Testis (tissue), 3 donors: ENCODE results near the gene FLT3LG. TPM values are rescaled to one million over a fixed set of nuclear protein-coding genes. Genes with fewer than 3 reads are reported as not detected.

Experiments used
- DNase-seq: peaks from one replicate; pipeline ENCODE4 v3.0.0-alpha.2; 2019
- H3K27ac ChIP-seq, 2 donors: fragments of 200-600 bp; sonication (generic); one replicate each; pipeline ENCODE4 v1.5.1; 2019
- H3K27me3 ChIP-seq: fragments of 200-600 bp; sonication (generic); one replicate; pipeline ENCODE4 v1.5.1; 2019
- H3K36me3 ChIP-seq: fragments of 200-600 bp; sonication (generic); one replicate; pipeline ENCODE4 v1.5.1; 2017; ENCODE audit warnings: low read depth; ENCODE audit errors: missing control alignments
- H3K4me1 ChIP-seq: fragments of 200-600 bp; sonication (generic); one replicate; pipeline ENCODE4 v1.5.1; 2019
- H3K4me3 ChIP-seq, 2 donors: fragments of 200-600 bp; sonication (generic); one replicate each; pipeline ENCODE4 v1.5.1; 2017 to 2019
- H3K9me3 ChIP-seq: fragments of 200-600 bp; sonication (generic); one replicate; pipeline ENCODE4 v1.5.1; 2017
- POLR2A ChIP-seq: fragments of 450-650 bp; IDR thresholded peaks from one replicate; pipeline ENCODE4 v1.6.1; 2017; ENCODE audit warnings: antibody characterized with exemption, mild to moderate bottlenecking, moderate library complexity
- WGBS, 2 donors: methylation state at CpG; one replicate each; pipeline ENCODE4 v1.1.5; 2018; 5-methylcytosine and 5-hydroxymethylcytosine counted together
- intact Hi-C: fragments of 100-400 bp; cut with DNase I; formaldehyde crosslinking; loops from one replicate; pipeline ENCODE4 v1.15.1; 2023; ENCODE audit warnings: low total_unique reads
- polyA plus RNA-seq: library from polyadenylated mRNA; stranded (reverse); fragments of 350-450 nt; fragmentation: Illumina TruSeq; extraction: RNeasy Lipid Tissue Mini Kit (QIAGEN cat#74804); gene quantifications from one replicate; pipeline ENCODE4 v1.2.3, GENCODE V29; 2014; ENCODE audit warnings: low read depth, low replicate concordance; ENCODE audit not compliant: insufficient read depth
- total RNA-seq, 2 donors: library from RNA; depleted of rRNA; stranded (reverse); fragments of >200 nt; gene quantifications; one replicate each; pipeline ENCODE4 v1.2.3, GENCODE V29; 2016
- TF ChIP-seq, protein P1 (sequence below), 3 experiments: fragments of 450-650 bp in 2 of 3; fragments of 200-600 bp in 1 of 3; sonication (generic) in 1 of 3; IDR thresholded peaks; one replicate each; pipeline ENCODE4 v1.5.1; 2016 to 2019; ENCODE audit warnings: antibody characterized with exemption in 3 of 3, mild to moderate bottlenecking in 2 of 3, moderate library complexity in 1 of 3

Gene FLT3LG
- total and polyA plus RNA-seq, 3 donors from 2014 or later: 3.0 to 7.1 (median 4.6) TPM

DNA sequence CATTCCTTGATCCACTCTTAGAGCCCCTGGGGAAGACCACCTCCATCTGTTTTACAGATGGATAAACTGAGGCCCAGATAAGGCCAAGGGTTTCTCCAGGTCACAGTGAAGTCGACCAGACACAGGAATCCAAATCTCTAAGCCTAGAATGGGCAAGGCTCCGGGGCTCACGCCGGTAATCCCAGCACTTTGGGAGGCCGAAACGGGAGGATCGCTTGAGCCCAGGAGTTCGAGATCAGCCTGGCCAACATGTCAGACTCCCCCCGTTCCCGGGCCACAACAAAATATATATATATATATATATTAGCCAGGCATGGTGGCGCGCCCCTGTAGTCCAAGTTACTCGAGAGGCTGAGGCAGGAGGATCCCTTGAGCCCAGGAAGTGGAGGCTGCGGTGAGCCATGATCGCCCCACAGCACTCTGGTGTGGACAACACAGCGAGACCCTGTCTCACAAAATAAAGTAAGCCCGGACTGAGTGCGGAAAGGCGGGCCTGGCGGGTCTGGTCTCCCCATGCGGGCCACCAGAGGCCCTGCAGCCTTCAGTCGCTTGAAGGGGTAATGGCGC lies 12.8 kb downstream of the FLT3LG start:
- no peak for DNase-seq
- peak overlapping the region; percentile 84 to 100 for H3K4me3 ChIP-seq
- TF ChIP-seq POLR2A: no peak
- TF ChIP-seq, protein P1, sequence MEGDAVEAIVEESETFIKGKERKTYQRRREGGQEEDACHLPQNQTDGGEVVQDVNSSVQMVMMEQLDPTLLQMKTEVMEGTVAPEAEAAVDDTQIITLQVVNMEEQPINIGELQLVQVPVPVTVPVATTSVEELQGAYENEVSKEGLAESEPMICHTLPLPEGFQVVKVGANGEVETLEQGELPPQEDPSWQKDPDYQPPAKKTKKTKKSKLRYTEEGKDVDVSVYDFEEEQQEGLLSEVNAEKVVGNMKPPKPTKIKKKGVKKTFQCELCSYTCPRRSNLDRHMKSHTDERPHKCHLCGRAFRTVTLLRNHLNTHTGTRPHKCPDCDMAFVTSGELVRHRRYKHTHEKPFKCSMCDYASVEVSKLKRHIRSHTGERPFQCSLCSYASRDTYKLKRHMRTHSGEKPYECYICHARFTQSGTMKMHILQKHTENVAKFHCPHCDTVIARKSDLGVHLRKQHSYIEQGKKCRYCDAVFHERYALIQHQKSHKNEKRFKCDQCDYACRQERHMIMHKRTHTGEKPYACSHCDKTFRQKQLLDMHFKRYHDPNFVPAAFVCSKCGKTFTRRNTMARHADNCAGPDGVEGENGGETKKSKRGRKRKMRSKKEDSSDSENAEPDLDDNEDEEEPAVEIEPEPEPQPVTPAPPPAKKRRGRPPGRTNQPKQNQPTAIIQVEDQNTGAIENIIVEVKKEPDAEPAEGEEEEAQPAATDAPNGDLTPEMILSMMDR (IDR thresholded peaks at IDR 0.05): peak in 1 of 3 experiments; percentile 25
- no peaks in the 10 kb centered on the region for H3K9me3 ChIP-seq
- WGBS, 2 donors: 41 to 46% methylated on average over 22 to 23 of the region's 23 CpGs
- H3K36me3 ChIP-seq: no peaks in the 10 kb centered on the region
- peaks cover 15% of the 10 kb centered on the region for H3K4me1 ChIP-seq
- intact Hi-C loops: no loop called here
- H3K27me3 ChIP-seq: no peaks in the 10 kb centered on the region
- peak overlapping the region; percentile 85 to 89 for H3K27ac ChIP-seq

DNA sequence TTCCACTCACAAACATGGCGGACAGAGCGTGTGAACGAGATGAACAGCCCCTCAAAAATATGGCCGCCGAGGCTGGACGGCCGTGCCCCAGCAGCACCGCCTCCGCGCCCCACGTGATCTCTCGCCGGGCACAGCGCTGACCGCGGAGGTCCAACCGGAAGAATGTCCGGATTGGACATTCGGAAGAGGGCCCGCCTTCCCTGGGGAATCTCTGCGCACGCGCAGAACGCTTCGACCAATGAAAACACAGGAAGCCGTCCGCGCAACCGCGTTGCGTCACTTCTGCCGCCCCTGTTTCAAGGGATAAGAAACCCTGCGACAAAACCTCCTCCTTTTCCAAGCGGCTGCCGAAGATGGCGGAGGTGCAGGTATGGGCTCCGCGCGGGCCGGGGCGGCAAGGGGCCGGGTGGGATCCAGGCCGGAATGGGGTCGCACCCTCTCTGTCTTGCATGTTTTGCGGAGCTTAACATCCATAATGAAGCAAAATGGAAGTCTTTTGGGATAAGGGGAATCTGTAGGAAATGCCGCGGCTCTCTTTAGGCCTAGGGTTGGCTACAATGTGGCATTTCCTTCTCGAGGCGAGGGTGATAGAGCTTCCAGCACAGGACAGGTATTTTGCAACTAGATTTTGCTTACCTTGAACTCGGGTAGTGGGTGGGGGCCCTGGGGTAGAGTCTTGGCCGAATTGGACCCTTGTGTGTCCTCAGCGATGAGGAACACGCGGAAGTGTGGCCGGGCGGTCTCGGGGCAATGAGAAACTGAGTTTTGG lies 13.4 kb downstream of the FLT3LG start, which contains the start of gene RPL13A:
Gene RPL13A, plus strand, starts transcription at position 332 of the 769 bp plus-strand sequence. Its CDS starts 22 bp downstream, at position 354.
- Histone ChIP-seq H3K27me3 (no peaks in the 10 kb centered on the region), H3K4me3 (peak within 1 kb of the TSS; percentile 84 to 100), H3K9me3 (no peaks in the 10 kb centered on the region), H3K27ac (peak within 1 kb of the TSS; percentile 89 to 92), H3K36me3 (no peaks in the 10 kb centered on the region), H3K4me1 (peaks cover 15% of the 10 kb centered on the region)
- intact Hi-C loops: no loop called here
- peak; percentile 99 for DNase-seq
- 1% methylated on average over 41 to 57 of the region's 57 CpGs for WGBS, 2 donors
- TF ChIP-seq POLR2A: peak; percentile 66
- TF ChIP-seq, protein P1 (IDR thresholded peaks at IDR 0.05): no peak

DNA sequence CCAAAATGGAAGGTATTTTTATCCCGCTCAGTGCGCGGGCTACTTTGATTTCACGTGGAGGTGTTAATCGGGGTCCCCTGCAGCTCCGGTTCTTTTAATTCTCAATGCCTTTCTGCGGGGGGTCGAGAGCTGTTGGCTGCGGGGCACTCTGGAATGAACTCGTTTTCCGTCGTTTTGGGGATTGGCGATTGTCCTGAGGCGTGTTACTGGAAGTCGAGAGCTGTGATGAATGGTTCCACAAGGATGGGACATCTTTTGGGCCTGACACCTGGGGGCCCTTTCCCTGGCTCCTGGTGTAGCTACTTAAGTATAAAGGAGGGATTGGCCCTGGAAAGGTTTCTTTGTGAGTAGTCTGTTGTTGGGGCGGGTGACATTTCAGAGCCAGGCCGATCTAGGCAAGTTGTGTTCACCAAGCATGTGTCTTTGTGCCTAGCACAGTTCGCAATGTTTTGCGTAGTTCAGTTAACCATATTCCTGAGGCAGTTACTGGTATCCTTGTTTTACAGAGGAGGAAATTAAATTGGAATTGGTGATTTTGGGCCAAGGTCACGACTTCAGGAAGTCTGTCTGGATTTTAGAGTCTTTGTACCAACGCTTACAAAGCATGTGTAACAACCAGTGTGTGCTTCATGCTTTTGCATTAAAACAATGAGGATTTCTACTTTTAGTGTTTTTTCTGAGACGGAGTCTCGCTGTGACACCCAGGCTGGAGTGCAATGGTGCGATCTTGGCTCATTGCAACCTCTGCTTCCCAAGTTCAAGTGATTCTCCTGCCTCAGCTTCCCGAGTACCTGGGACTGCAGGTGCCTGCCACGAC lies 14.2 kb downstream of the FLT3LG start:
- WGBS, 2 donors: 1 to 2% methylated on average over 17 to 26 of the region's 26 CpGs
- peaks cover 15% of the 10 kb centered on the region for H3K4me1 ChIP-seq
- no peaks in the 10 kb centered on the region for H3K27me3 ChIP-seq
- peak overlapping the region; percentile 76 to 92 for H3K27ac ChIP-seq
- DNase-seq: no peak
- H3K9me3 ChIP-seq: no peaks in the 10 kb centered on the region
- intact Hi-C loops: no loop called here
- H3K4me3 ChIP-seq: peak overlapping the region; percentile 84 to 100
- H3K36me3 ChIP-seq: no peaks in the 10 kb centered on the region
- TF ChIP-seq, protein P1 (IDR thresholded peaks at IDR 0.05): no peak
- no peak for TF ChIP-seq POLR2A

DNA sequence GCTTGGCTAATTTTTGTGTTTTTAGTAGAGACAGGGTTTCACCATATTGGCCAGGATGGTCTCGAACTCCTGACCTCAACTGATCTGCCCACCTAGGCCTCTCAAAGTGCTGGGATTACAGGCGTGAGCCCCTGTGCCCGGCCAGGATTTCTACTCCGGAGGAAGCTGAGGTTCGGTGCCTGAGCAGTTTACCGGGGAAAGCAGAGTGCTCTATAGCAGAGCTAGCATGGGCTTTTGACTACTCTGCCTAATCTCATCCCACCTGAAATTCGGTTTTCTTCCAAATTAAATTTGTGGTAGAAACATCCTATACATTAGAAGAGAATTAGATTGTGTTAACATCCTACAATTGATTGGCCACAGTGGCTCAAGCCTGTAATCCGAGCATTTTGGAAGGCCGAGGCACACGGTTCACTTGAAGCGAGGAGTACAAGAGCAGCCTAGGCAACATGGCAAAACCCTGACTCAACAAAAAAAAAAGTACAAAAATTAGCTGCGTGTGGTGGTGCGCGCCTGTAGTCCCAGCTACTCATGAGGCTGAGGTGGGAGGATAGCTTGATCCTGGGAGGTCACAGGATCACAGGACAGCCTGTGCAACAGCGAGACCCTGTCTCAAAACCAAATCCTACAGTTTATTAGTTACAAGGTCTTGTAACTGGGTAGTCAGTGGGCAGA lies 15.0 kb downstream of the FLT3LG start:
- peak overlapping the region; percentile 84 to 100 for H3K4me3 ChIP-seq
- H3K4me1 ChIP-seq: peaks cover 15% of the 10 kb centered on the region
- no peaks in the 10 kb centered on the region for H3K9me3 ChIP-seq
- intact Hi-C loops: no loop called here
- H3K36me3 ChIP-seq: no peaks in the 10 kb centered on the region
- TF ChIP-seq, protein P1 (IDR thresholded peaks at IDR 0.05): no peak
- no peak for TF ChIP-seq POLR2A
- DNase-seq: no peak
- peak overlapping the region; percentile 5 to 92 for H3K27ac ChIP-seq
- 24 to 33% methylated on average over 14 to 15 of the region's 15 CpGs for WGBS, 2 donors
- no peaks in the 10 kb centered on the region for H3K27me3 ChIP-seq
